Measurements from ENCODE around the gene CELF6. TPM values are rescaled to one million over a fixed set of nuclear protein-coding genes. Genes with fewer than 3 reads are reported as not detected.
A peak's percentile ranks its signal among the peaks of the same experiment; 100 is the strongest.

The CELF6 gene
- total RNA-seq, 1 experiment from 2014 or later, result 0.52 TPM

DNA sequence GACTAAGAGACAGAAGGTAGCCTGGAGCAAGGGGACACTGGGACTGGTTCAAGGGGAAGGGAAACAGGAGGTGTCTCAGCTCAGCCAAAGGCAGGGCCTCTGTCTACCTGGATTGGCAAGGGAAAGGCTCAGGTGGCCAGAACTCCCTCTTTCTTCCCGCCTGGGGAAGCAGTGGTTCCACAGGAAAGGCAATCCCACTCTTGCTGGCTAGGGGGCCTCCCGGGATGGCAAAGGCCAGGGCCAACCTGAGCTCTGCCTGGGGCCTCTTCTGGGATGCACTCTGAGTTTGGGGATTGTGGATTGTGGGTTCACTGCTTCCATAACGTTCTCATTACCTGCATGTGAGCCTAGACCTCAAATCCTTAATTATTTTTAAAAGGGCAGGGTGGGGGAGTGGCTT is 34.6 kb downstream of the CELF6 start:
- Histone ChIP-seq H3K9ac (ENCODE audit: low read length) (no peak overlapping the region), H3K9me3 (ENCODE audit: control insufficient read depth in 1 of 2, insufficient read depth in 1 of 2, low read depth in 1 of 2, low read length in 2 of 2) (no peaks in the 10 kb centered on the region), H3K27ac (ENCODE audit: low read depth, low read length) (no peak overlapping the region), H3K4me3 (replicated peaks in 1 of 2; ENCODE audit: low read depth in 1 of 2, low read length in 2 of 2) (no peak overlapping the region), H3K36me3 (ENCODE audit: control insufficient read depth in 1 of 2, insufficient read depth in 2 of 2, low read length in 2 of 2) (no peaks in the 10 kb centered on the region), H3K27me3 (ENCODE audit: insufficient read depth, low read length) (no peaks in the 10 kb centered on the region), H2AFZ (ENCODE audit: low read depth, low read length, poor library complexity, severe bottlenecking) (no peak overlapping the region), H3K4me2 (ENCODE audit: low read length) (no peak overlapping the region), H3K79me2 (ENCODE audit: insufficient read depth, low read length) (no peaks in the 10 kb centered on the region), H4K20me1 (ENCODE audit: insufficient read depth) (no peaks in the 10 kb centered on the region), H3K9me2 (ENCODE audit: insufficient read depth) (no peaks in the 10 kb centered on the region), H3K4me1 (ENCODE audit: control insufficient read depth in 1 of 2, insufficient read depth in 2 of 2, low read length in 2 of 2) (peaks cover 0 to 11% of the 10 kb centered on the region in 2 experiments; a peak in 1 of 4 replicates)
- POLR2A ChIA-PET, result no interaction called here
- intact Hi-C loops (cut with micrococcal nuclease), result no loop called here
- TF ChIP-seq, protein P1, sequence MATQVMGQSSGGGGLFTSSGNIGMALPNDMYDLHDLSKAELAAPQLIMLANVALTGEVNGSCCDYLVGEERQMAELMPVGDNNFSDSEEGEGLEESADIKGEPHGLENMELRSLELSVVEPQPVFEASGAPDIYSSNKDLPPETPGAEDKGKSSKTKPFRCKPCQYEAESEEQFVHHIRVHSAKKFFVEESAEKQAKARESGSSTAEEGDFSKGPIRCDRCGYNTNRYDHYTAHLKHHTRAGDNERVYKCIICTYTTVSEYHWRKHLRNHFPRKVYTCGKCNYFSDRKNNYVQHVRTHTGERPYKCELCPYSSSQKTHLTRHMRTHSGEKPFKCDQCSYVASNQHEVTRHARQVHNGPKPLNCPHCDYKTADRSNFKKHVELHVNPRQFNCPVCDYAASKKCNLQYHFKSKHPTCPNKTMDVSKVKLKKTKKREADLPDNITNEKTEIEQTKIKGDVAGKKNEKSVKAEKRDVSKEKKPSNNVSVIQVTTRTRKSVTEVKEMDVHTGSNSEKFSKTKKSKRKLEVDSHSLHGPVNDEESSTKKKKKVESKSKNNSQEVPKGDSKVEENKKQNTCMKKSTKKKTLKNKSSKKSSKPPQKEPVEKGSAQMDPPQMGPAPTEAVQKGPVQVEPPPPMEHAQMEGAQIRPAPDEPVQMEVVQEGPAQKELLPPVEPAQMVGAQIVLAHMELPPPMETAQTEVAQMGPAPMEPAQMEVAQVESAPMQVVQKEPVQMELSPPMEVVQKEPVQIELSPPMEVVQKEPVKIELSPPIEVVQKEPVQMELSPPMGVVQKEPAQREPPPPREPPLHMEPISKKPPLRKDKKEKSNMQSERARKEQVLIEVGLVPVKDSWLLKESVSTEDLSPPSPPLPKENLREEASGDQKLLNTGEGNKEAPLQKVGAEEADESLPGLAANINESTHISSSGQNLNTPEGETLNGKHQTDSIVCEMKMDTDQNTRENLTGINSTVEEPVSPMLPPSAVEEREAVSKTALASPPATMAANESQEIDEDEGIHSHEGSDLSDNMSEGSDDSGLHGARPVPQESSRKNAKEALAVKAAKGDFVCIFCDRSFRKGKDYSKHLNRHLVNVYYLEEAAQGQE (IDR thresholded peaks at IDR 0.05; ENCODE audit: low read depth), result no peak
- no peak for TF ChIP-seq ZFX (IDR thresholded peaks at IDR 0.05)
- TF ChIP-seq, protein P2, sequence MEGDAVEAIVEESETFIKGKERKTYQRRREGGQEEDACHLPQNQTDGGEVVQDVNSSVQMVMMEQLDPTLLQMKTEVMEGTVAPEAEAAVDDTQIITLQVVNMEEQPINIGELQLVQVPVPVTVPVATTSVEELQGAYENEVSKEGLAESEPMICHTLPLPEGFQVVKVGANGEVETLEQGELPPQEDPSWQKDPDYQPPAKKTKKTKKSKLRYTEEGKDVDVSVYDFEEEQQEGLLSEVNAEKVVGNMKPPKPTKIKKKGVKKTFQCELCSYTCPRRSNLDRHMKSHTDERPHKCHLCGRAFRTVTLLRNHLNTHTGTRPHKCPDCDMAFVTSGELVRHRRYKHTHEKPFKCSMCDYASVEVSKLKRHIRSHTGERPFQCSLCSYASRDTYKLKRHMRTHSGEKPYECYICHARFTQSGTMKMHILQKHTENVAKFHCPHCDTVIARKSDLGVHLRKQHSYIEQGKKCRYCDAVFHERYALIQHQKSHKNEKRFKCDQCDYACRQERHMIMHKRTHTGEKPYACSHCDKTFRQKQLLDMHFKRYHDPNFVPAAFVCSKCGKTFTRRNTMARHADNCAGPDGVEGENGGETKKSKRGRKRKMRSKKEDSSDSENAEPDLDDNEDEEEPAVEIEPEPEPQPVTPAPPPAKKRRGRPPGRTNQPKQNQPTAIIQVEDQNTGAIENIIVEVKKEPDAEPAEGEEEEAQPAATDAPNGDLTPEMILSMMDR (IDR thresholded peaks at IDR 0.05 in 2 of 3, conservative IDR thresholded peaks at IDR 0.05 in 1 of 3; ENCODE audit: borderline replicate concordance in 1 of 3, insufficient read depth in 1 of 3, low read depth in 2 of 3, low read length in 2 of 3), result peak in 1 of 3 experiments; percentile 5; a peak in 1 of 6 replicates
- CTCF ChIA-PET, result interaction anchor here (1.1 kb wide), 1 partner anchor 12 kb away, joined by 4 read pairs; no protein-coding TSS in a partner anchor
- peak; percentile 74 for ATAC-seq
- no peak for DNase-seq (ENCODE audit: low read depth, low spot score)
- no TSS peak for BruUV-seq (replicated peaks)
- RAD21 ChIA-PET (ENCODE audit: low non-redundant PET in 1 of 2, low total read pairs in 2 of 2, uncharacterized antibody in 2 of 2, unreplicated experiment in 2 of 2), result interaction anchor here in 1 of 2 experiments (1.7 kb wide), 1 partner anchor 85 kb away, joined by 6 read pairs; no protein-coding TSS in a partner anchor

Measured in HCT116 (cell line).